Progenitor cell of endocrine pancreas (in vitro differentiated cells): Measurements from ENCODE around the gene NUDT1. TPM values are rescaled to one million over a fixed set of nuclear protein-coding genes. Genes with fewer than 3 reads are reported as not detected.

Source experiments
- DNase-seq: peaks from one replicate; pipeline ENCODE4 v3.0.0; 2021; ENCODE audit warnings: low spot score; ENCODE audit not compliant: unreplicated experiment
- H3K27ac Mint-ChIP-seq: 2 replicates; pipeline ENCODE4 v1.8.0; 2021; ENCODE audit warnings: mild to moderate bottlenecking, moderate library complexity, mixed read lengths
- H3K27me3 Mint-ChIP-seq: 2 replicates; pipeline ENCODE4 v1.8.0; 2021; ENCODE audit warnings: mixed read lengths
- H3K36me3 Mint-ChIP-seq: 2 replicates; pipeline ENCODE4 v1.8.0; 2022; ENCODE audit warnings: mixed read lengths; ENCODE audit not compliant: insufficient read depth
- H3K4me1 Mint-ChIP-seq: 2 replicates; pipeline ENCODE4 v1.8.0; 2021; ENCODE audit warnings: low read depth, mixed read lengths
- H3K4me3 Mint-ChIP-seq: 2 replicates; pipeline ENCODE4 v1.8.0; 2021; ENCODE audit warnings: low read depth, mild to moderate bottlenecking, moderate library complexity, mixed read lengths
- H3K9me3 Mint-ChIP-seq: 2 replicates; pipeline ENCODE4 v1.8.0; 2021; ENCODE audit warnings: low read depth, mixed read lengths
- CTCF ChIP-seq: fragments of 200-600 bp; sonication (generic); IDR thresholded peaks from one replicate; pipeline ENCODE4 v1.5.0; 2021; ENCODE audit warnings: antibody characterized with exemption, mild to moderate bottlenecking; ENCODE audit not compliant: unreplicated experiment
- total RNA-seq: library from RNA; stranded (reverse); gene quantifications from 2 replicates; pipeline ENCODE4 v1.2.1, GENCODE V29; 2021

Gene NUDT1
- total RNA-seq, 1 donor from 2014 or later = 22.1 TPM

GRCh38 chr7:2289621-2290020 is 47.6 kb downstream of the NUDT1 start:
- no peak for DNase-seq
- Mint-ChIP-seq H3K4me1 (no peaks in the 10 kb centered on the region), H3K27ac (no peak overlapping the region), H3K9me3 (no peaks in the 10 kb centered on the region), H3K36me3 (no peaks in the 10 kb centered on the region), H3K27me3 (no peaks in the 10 kb centered on the region), H3K4me3 (no peak overlapping the region)
- no peak for TF ChIP-seq CTCF

DNA sequence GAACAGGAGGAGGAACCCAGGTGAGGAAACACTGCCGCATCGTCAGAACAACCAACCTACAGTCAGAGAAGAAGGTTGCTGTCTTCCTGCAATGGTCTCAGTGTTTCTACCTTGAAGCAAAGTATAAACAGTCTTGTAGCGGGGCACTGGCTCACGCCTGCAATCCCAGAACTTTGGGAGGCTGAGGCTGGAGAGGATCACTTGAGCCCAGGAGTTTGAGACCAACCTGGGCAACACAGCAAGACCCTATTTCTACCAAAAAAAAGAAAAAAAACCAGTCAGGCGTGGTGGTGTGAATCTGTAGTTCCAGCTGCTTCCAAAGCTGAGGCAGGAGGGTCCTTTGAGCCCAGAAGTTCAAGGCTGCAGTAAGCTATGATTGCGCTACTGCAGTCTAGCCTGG is 48.9 kb downstream of the NUDT1 start:
- DNase-seq = no peak
- H3K9me3 Mint-ChIP-seq = no peaks in the 10 kb centered on the region
- H3K27ac Mint-ChIP-seq = no peak overlapping the region
- H3K36me3 Mint-ChIP-seq = no peaks in the 10 kb centered on the region
- H3K4me3 Mint-ChIP-seq = no peak overlapping the region
- peaks cover 1% of the 10 kb centered on the region for H3K4me1 Mint-ChIP-seq
- H3K27me3 Mint-ChIP-seq = no peaks in the 10 kb centered on the region
- no peak for TF ChIP-seq CTCF

- peaks cover 5% of the 10 kb centered on the region for H3K4me1 Mint-ChIP-seq
- no peaks in the 10 kb centered on the region for H3K9me3 Mint-ChIP-seq
- no peaks in the 10 kb centered on the region for H3K27me3 Mint-ChIP-seq
- no peak overlapping the region for H3K4me3 Mint-ChIP-seq
- no peak for TF ChIP-seq CTCF
- H3K36me3 Mint-ChIP-seq = no peaks in the 10 kb centered on the region
- no peak for DNase-seq
- no peak overlapping the region for H3K27ac Mint-ChIP-seq
Observed at GRCh38 chr7:2295936-2296620, 54.1 kb downstream of the NUDT1 start.

DNA sequence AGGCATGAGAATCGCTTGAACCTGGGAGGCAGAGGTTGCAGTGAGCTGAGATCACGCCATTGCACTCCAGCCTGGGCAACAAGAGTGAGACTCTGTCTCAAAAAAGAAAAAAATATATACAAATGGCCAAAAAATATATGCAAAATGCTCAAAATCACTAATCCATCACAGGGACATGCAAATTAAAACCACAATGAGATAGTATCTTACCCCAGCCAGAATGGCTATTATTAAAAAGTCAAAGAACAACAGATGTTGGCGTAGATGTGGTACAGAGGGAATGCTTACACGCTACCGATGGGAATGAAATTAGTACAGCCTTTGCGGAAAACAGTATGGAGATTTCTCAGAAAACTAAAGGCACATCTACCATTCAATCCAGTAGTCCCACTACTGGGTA is 54.8 kb downstream of the NUDT1 start:
- H3K4me1 Mint-ChIP-seq = peaks cover 5% of the 10 kb centered on the region
- no peaks in the 10 kb centered on the region for H3K36me3 Mint-ChIP-seq
- no peak for TF ChIP-seq CTCF
- H3K4me3 Mint-ChIP-seq = no peak overlapping the region
- H3K27me3 Mint-ChIP-seq = no peaks in the 10 kb centered on the region
- no peaks in the 10 kb centered on the region for H3K9me3 Mint-ChIP-seq
- DNase-seq = no peak
- no peak overlapping the region for H3K27ac Mint-ChIP-seq

- Mint-ChIP-seq H3K4me3 (no peak overlapping the region), H3K36me3 (no peaks in the 10 kb centered on the region), H3K4me1 (peaks cover 5% of the 10 kb centered on the region), H3K27me3 (no peaks in the 10 kb centered on the region), H3K9me3 (no peaks in the 10 kb centered on the region), H3K27ac (no peak overlapping the region)
- TF ChIP-seq CTCF = no peak
- DNase-seq = no peak
Observed at GRCh38 chr7:2299131-2299829, 57.3 kb downstream of the NUDT1 start.
